ENCODE results near the gene CCDC3. TPM values are rescaled to one million over a fixed set of nuclear protein-coding genes. Genes with fewer than 3 reads are reported as not detected.
A peak's percentile ranks its signal among the peaks of the same experiment; 100 is the strongest.

Gene CCDC3
- total RNA-seq, 2 donors from 2014 or later: 1.4 to 2.1 TPM

DNA sequence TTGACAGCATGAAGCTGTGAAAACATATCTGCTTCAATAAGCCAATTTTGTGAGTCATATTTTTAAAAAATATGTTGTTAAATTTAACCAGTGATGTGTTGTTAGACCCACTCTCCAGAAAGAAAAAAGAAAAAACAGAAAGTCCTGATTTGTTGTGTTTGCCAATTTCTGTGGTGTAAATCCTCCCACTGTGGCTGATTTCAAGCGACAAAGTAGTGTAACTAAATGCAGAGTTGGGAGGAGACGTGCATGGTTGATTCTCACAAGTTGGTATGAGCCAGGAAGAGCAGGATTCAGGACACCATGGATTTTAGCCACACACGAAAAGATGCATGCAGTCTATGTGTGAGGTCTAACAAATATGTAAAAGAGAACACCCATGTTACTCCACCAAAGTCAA lies 139.1 kb downstream of the CCDC3 start:
- H3K4me1 ChIP-seq: no peaks in the 10 kb centered on the region
- TF ChIP-seq, protein P1, sequence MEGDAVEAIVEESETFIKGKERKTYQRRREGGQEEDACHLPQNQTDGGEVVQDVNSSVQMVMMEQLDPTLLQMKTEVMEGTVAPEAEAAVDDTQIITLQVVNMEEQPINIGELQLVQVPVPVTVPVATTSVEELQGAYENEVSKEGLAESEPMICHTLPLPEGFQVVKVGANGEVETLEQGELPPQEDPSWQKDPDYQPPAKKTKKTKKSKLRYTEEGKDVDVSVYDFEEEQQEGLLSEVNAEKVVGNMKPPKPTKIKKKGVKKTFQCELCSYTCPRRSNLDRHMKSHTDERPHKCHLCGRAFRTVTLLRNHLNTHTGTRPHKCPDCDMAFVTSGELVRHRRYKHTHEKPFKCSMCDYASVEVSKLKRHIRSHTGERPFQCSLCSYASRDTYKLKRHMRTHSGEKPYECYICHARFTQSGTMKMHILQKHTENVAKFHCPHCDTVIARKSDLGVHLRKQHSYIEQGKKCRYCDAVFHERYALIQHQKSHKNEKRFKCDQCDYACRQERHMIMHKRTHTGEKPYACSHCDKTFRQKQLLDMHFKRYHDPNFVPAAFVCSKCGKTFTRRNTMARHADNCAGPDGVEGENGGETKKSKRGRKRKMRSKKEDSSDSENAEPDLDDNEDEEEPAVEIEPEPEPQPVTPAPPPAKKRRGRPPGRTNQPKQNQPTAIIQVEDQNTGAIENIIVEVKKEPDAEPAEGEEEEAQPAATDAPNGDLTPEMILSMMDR (IDR thresholded peaks at IDR 0.05): no peak
- no peaks in the 10 kb centered on the region for H3K9me3 ChIP-seq
- no peak overlapping the region for H3K27ac ChIP-seq
- DNase-seq: no peak
- no peak overlapping the region for H3K4me3 ChIP-seq
- intact Hi-C loops (cut with DNase I): no loop called here
- H3K9ac ChIP-seq (ENCODE audit: low read depth in 2 of 2, low read length in 2 of 2): no peak overlapping the region
- H3K27me3 ChIP-seq: no peaks in the 10 kb centered on the region
- H3K36me3 ChIP-seq: no peaks in the 10 kb centered on the region

DNA sequence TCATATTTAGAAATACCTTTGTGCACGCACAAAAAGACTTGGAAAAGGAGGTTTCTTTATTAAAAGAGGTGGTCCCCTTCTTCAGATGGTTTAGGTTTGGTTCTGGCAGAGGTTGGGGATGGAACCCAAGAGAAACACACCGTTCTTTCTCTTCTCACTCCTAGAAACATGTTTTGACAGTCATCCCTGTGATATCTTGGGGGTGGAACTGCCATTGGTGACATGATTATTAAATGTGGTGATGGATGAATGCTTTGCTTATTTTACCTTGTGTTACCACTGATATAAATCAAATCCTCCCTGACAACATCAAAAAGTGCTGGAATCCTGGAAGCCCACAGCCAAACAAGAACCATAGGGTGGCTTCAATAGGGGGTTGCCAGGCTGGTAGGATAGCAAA lies 146.5 kb downstream of the CCDC3 start:
- no peaks in the 10 kb centered on the region for H3K4me1 ChIP-seq
- TF ChIP-seq, protein P1 (IDR thresholded peaks at IDR 0.05): no peak
- no peak overlapping the region for H3K4me3 ChIP-seq
- H3K9me3 ChIP-seq: no peaks in the 10 kb centered on the region
- no peak overlapping the region for H3K27ac ChIP-seq
- no peaks in the 10 kb centered on the region for H3K36me3 ChIP-seq
- intact Hi-C loops (cut with DNase I): no loop called here
- no peak for DNase-seq
- H3K27me3 ChIP-seq: no peaks in the 10 kb centered on the region
- no peak overlapping the region for H3K9ac ChIP-seq (ENCODE audit: low read depth in 2 of 2, low read length in 2 of 2)

DNA sequence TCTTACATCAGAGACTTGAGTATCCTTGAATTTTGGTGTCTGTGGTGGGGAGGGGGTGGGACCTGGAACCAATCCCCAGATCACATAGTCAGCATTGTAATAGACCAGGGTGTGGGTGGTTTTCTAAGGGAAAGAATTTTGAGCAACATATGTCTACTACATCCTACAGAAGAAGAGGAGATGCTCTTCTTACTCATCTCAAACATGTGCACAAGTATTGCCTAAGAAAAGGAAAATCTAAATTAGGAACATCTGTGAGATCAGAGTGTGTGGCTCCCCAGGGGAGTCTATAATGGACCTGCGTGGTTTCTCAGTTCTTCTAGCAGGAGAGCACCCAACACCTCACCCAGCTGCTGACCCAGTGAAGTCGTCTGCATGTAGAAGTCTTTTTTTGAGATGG lies 148.8 kb downstream of the CCDC3 start:
- Histone ChIP-seq H3K9ac (ENCODE audit: low read depth in 2 of 2, low read length in 2 of 2) (no peak overlapping the region), H3K4me1 (no peaks in the 10 kb centered on the region), H3K27ac (no peak overlapping the region), H3K36me3 (no peaks in the 10 kb centered on the region), H3K9me3 (no peaks in the 10 kb centered on the region), H3K4me3 (no peak overlapping the region), H3K27me3 (no peaks in the 10 kb centered on the region)
- TF ChIP-seq, protein P1 (IDR thresholded peaks at IDR 0.05): no peak
- DNase-seq: no peak
- intact Hi-C loops (cut with DNase I): no loop called here

DNA sequence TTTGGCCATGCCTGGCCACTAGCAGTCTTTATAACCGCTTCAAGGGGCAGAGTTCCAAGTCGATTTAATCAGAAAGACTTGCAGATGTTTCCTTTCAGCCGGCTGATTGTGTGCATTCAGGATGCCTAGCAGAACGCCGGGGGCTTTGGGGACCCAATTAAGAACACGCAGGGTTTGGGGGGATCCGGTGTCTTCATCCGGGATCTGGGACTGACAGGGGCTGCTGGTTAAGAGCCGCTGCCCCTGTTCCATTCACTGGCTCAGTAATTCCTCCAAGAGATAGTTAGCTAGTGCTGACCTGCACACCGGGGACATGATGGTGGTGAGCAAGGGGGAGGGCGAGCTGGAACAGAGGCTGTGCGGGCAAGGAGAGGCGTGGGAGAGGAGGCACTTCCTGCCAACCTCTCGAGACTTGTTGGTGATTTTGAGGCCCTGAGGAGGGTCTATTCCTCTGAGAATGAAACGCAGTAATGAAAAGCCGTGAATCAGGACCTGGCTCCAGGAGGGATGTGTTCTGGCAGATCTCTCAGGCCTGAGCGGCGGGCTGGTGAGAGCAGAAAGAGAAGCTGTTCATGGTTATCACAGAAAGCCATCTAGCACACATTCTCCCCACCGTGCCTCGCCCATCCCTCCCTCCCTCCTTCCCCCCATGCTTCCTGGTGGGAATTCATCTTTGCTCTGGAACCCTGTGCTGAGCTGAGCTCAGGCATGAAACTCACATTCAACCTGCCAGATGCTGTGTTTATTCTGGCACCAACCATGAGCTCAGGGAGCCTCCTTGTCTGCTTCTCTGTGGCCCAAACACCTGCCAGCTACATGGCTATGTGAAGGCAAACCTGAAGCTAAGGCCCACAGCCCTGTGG lies 152.0 kb downstream of the CCDC3 start:
- peak; percentile 11 for DNase-seq
- H3K4me1 ChIP-seq: no peaks in the 10 kb centered on the region
- intact Hi-C loops (cut with DNase I): no loop called here
- no peak overlapping the region for H3K9ac ChIP-seq (ENCODE audit: low read depth in 2 of 2, low read length in 2 of 2)
- H3K27me3 ChIP-seq: no peaks in the 10 kb centered on the region
- H3K4me3 ChIP-seq: no peak overlapping the region
- no peaks in the 10 kb centered on the region for H3K36me3 ChIP-seq
- TF ChIP-seq, protein P1 (IDR thresholded peaks at IDR 0.05): no peak
- no peaks in the 10 kb centered on the region for H3K9me3 ChIP-seq
- no peak overlapping the region for H3K27ac ChIP-seq

DNA sequence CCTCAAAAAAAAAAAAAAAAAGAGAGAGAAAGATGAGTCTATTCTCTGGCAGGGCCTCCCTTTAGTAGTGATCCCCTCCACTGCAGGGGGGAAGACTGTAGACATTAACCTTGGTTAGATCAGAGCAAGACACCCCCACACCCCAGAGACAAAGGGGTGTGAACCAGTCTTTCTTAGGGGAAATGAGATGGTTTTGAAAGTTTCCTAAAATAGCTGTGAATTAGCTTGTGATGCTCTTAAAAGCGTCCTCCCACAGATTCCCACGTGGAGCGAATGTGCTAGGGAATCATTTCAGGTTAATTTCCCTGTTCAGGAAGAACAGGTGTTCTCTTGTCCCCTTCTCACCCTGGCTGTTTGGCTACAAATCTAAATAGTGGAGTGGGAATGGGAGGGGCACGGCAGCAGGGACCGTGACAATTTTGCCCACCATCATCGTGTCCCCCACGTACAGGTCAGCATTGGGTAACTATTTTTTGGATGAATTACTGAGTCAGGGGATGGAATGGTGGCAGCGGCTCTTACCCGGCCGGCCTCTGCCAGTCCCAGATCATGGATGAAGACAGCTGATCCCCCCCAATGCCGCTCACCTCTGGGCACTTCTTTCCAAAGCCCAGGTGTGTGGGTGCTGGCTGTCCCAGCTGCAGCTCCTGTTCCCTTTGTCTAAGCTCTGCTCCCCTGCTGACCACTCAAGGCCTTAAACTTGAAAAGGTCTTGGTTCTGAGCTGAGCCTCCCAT lies 152.9 kb downstream of the CCDC3 start:
- Histone ChIP-seq H3K27me3 (no peaks in the 10 kb centered on the region), H3K4me1 (no peaks in the 10 kb centered on the region), H3K27ac (no peak overlapping the region), H3K4me3 (no peak overlapping the region), H3K36me3 (no peaks in the 10 kb centered on the region), H3K9ac (ENCODE audit: low read depth in 2 of 2, low read length in 2 of 2) (no peak overlapping the region), H3K9me3 (no peaks in the 10 kb centered on the region)
- peak; percentile 14 for DNase-seq
- intact Hi-C loops (cut with DNase I): no loop called here
- TF ChIP-seq, protein P1 (IDR thresholded peaks at IDR 0.05): no peak

Measured in colonic mucosa (tissue), 4 donors.